ENCODE measurements around the gene OLFM1.
"Not testable (repeated sequence)": the region's sequence is repeated elsewhere in the genome, so short reads cannot be mapped to it uniquely, and the experiment has no call there.

The OLFM1 gene

DNA sequence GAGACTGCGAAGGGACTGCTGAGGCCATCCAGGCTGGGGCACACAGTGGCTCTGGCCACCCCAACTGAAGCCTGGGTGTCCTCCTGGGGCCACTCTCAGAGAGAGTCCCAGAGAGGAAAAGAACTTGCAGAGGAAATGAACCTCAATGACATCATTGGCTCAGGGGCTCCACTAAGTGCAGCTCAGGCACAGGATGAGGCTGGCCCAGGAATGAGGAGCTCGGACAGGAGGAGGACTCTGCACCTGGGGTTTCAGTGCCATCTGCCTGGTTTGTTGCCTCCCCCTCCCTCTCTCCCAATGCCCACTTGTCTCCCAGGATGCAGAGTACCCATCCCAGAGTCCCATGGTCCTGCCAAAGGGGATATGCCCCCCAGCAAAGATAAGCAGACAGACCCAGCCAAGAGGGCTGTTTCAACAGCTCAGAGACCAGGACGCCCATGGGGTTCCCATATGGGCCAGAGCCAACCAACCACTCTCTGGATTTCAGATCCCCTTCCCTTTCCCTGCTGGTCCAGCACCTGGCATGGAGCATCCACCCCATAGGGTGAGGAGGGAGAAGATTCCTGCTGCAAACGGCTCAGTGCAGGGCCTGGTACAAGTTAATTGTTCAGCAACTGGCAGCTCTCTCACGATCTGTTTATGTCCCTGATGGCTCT, 26.9 kb upstream of the OLFM1 start:
- DNase-seq = no peak

DNA sequence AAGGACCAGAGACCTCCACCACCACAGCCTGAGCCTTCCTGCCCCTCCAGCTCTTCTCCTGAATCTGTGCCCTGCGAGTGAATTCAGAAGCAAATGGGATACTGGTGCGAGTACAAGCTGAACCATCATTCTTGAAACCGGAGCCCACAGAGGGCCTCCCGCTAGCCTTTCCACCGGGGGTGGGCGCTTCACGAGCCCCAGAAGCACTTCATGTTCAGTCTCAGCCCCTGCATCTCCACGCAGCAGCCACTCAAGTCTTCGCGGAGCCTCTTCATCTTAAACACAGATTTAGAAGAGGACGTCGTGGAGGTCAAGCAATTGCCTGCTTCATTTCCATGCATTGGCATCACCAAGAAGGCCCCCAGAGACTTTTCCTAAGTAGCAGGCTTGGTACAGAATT, 26.0 kb upstream of the OLFM1 start:
- no peak for DNase-seq

DNA sequence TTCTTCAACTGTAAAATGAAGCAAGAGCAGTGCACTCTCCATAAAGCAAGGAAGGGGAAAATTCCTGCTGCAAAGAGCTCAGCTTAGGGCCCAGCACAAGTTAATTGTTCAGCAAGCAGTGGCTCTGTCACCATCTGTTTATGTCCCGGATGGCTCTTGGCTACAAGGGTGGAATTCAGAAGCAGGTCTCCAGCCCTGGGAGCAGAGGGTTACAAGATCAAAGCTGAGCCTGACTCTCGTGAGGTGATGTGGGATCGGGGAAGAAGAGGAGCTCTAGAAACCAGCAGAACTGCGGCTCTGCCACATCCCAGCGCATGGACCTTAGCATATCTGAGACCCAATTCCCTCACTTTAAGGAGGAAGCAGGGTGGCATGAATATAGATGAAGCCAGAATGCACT, 25.2 kb upstream of the OLFM1 start:
- DNase-seq = no peak

GRCh38 chr9:135063466-135063865, 24.0 kb upstream of the OLFM1 start:
- DNase-seq = not testable (repeated sequence)

- DNase-seq = not testable (repeated sequence)
Observed at GRCh38 chr9:135063888-135064287, 23.6 kb upstream of the OLFM1 start.

GRCh38 chr9:135065151-135065550, 22.3 kb upstream of the OLFM1 start:
- no peak for DNase-seq

DNA sequence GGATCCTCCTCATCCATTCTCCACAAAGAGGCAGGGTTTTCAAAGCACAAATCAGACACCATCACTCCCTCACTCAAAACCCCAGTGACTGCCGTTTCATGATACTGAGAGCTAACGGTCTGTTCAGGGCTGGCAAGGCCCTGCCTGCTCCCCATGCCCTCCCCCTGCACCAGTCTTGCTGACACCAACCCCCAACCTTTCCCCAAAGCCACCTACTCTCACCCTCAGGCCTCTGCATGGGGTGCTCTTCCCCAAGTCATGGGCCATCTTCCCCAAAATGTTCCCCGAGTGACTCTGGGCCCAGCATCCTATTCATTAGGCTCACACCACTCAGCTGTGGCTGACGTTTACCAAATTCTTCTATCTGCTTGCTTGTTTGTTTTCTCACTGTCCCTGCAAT, 21.7 kb upstream of the OLFM1 start:
- DNase-seq = no peak

DNA sequence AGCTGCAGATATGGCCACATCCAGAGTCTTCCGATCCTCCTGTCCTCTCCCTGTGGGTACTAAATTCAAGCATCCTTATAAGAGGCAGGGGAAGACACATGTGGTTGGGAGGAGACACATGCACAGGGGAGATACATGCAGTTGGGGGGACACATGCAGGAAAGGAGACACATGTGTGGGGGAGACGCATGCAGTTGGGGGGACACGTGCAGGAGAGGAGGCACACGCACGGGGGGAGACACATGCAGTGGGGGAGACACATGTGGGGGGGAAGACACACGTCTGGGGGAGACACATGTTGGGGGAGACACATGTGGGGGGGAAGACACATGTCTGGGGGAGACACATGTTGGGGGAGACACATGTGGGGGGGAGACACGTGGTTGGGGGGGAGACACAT, 21.2 kb upstream of the OLFM1 start:
- DNase-seq = no peak

- no peak for DNase-seq
Observed at GRCh38 chr9:135067096-135067710, 20.3 kb upstream of the OLFM1 start.

DNA sequence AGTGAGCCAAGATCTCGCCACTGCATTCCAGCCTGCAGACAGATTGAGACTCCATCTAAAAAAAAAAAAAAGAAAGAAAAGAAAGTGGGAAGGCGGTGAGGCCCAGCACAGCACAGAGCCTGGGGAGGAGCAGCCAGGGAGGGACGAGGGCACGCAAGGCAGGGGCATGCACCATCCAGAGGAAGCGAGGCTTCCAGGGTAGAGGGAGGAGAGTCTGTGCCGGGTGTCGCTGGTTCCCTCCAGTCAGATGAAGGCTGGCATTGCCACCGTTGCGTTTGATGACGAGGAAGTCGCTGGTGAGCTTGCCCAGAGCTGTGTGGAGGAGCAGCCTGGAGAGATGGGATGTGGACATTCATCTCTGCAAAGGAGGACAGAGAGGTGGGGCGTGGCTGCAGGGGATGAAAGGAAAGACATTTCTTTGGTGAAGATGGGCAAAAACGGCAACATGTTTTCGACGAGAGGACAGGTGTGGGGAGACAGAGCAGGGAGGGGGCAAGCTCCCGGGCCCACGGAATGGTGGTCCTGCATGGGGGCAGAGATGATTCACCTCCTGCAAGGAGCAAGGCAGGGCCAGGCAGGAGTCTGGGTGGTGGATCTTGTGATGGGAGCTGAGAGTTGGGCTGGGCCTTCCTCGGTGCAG, 18.6 kb upstream of the OLFM1 start:
- no peak for DNase-seq

- no peak for DNase-seq
Observed at GRCh38 chr9:135069558-135070197, 17.8 kb upstream of the OLFM1 start.

- no peak for DNase-seq
Observed at GRCh38 chr9:135070198-135070951, 17.1 kb upstream of the OLFM1 start.

GRCh38 chr9:135070964-135071735, 16.3 kb upstream of the OLFM1 start:
- DNase-seq = no peak

GRCh38 chr9:135073081-135073740, 14.3 kb upstream of the OLFM1 start:
- no peak for DNase-seq

DNA sequence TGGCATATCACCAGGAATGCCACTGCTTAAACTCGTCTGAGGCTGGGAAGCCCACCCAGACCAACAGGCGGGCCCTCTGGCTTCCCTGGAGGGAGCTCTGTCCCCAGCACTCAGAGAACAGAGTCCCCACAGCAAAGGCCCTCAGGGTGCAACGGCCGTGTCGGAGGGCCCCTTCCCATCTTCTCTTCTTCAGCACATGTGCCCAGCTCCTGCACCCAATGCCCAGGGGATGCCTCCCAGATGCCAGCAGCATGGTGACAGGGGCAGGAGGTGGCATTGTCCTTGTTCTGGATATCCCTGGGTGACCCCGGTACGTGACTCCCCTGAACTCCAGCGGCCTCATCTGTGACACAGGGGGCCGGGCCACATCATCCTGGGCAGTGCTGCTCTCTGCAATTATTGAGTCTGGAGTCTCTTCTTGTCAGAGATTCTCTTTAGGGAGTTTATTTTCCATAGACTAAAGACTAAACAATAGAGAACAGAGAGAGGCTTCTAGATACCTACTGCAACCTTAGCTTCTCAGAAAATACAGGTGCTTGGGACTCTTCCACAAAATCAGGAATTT, 13.6 kb upstream of the OLFM1 start:
- DNase-seq = no peak

DNA sequence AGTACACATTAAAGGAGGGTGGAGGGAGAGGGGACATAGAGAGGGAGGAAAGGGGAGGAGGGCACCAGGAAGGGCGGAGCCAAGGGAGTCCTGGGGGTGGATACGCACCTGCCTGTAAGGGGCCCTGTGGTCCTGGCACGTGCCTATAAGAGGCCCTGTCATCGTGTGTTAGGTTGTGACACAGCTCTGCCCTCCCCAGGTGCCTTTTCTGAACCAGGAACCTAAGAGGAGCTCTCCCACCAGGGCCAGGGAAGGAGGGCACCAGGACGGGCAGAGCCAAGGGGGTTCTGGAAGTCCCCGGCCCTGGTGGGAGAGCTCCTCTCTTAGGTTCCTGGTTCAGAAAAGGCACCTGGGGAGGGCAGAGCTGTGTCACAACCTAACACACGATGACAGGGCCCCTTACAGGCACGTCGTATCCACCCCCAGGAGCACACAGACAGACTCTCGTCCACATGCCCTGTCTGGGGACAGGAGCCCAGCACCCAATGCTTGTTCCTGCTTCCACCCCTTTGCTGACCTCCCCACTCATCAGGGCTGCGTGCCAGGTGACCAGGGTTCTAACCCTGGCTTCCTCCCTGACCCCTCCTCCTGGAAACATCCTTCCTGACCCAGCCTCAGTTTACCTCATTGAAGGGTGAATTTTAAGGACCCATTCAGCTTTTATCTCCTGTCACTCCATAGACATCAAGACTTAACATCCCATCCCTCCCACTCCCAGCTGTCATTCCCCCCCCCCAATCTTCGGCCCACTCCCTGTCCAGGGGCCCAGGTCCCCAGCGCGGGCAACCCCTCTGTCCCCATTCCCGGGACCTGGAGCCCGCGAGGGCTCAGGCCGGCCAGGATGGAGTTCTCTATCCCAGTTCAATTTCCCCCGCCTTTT, 12.9 kb upstream of the OLFM1 start:
- DNase-seq = no peak

GRCh38 chr9:135075234-135076142, 12.0 kb upstream of the OLFM1 start:
- DNase-seq = peak; percentile 70

DNA sequence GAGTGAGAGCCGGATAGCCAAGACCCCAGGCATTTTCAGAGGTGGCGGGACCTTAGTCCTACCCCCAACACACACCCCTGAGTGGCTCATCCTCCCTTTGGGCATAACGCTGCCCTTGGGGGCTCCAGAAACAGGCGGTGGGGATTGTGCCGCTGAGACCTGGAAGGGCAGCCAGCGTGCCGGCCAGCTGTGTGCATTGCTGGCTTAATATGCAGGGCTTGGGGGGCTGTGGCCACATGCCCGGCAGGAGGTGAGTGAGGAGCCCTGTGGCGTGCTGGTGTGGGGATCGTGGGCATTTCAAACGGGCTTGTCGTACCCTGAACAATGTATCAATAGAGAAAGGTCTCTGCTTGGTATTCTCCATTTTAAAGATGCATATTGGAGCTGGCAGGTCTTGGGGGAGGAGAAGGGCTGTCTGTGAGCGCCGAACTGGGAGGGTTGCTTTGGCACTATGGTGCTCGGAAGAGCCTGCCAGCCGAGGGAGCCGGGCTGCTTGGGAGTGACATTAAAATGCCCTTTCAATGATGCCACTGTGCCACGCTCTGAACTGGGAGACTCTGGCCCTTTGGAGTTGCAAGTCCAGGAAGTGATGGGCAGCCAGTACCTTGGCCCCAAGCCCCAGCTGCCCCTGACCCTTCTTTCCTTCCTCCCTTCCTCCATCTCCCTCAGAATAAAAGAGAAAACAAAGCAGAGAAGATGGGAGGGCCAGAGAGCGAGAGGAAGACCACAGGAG, 11.2 kb upstream of the OLFM1 start:
- no peak for DNase-seq
